Nephron (organoid): ENCODE data around the gene SNRK.
A peak's percentile ranks its signal among the peaks of the same experiment; 100 is the strongest.

ENCODE experiments used
- H3K27ac Mint-ChIP-seq, 3 experiments: 2 replicates each; pipeline ENCODE4 v1.8.0; 2020; ENCODE audit warnings: mixed read lengths in 3 of 3, mild to moderate bottlenecking in 2 of 3, moderate library complexity in 1 of 3
- H3K27me3 Mint-ChIP-seq: 2 replicates; pipeline ENCODE4 v1.8.0; 2021; ENCODE audit warnings: low read depth, mild to moderate bottlenecking, moderate library complexity, mixed read lengths
- H3K36me3 Mint-ChIP-seq: 2 replicates; pipeline ENCODE4 v1.8.0; 2020; ENCODE audit warnings: low read depth, mixed read lengths
- H3K4me1 Mint-ChIP-seq: 2 replicates; pipeline ENCODE4 v1.8.0; 2020; ENCODE audit warnings: mixed read lengths
- H3K4me3 Mint-ChIP-seq, 3 experiments: 2 replicates each; pipeline ENCODE4 v1.8.0; 2020; ENCODE audit warnings: mild to moderate bottlenecking in 3 of 3, mixed read lengths in 3 of 3, moderate library complexity in 2 of 3
- H3K9me3 Mint-ChIP-seq: 2 replicates; pipeline ENCODE4 v1.8.0; 2020; ENCODE audit warnings: mixed read lengths
- TF ChIP-seq, protein P1 (sequence below), 3 experiments: fragments of 200-600 bp; sonication (generic); IDR thresholded peaks; one replicate each; pipeline ENCODE4 v1.5.0; 2021; ENCODE audit warnings: antibody characterized with exemption in 3 of 3; ENCODE audit not compliant: unreplicated experiment in 3 of 3

The SNRK gene

DNA sequence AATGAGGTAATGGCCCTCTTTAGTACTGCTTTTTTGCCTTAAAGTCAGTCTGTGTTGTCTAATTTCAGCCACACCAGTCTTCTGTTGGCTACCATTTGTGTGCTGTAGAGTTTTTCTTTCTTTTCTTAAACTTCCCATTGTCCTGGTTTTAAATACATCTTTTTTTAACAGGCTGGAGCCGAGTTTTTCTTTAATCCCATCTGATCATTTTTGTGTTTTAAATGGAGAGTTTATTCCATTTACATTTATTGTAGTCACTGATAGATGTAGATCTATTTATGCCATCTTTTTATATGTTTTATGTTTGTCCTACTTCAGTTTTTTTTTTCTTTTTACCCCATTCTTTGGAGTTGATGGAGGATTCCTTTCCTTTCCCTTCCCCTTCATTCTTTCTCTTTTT is 49.5 kb downstream of the SNRK start:
- Mint-ChIP-seq H3K9me3 (peaks cover 43% of the 10 kb centered on the region), H3K27me3 (no peaks in the 10 kb centered on the region), H3K27ac (no peak overlapping the region), H3K4me1 (no peaks in the 10 kb centered on the region), H3K4me3 (no peak overlapping the region), H3K36me3 (peaks cover 90% of the 10 kb centered on the region)
- TF ChIP-seq, protein P1, sequence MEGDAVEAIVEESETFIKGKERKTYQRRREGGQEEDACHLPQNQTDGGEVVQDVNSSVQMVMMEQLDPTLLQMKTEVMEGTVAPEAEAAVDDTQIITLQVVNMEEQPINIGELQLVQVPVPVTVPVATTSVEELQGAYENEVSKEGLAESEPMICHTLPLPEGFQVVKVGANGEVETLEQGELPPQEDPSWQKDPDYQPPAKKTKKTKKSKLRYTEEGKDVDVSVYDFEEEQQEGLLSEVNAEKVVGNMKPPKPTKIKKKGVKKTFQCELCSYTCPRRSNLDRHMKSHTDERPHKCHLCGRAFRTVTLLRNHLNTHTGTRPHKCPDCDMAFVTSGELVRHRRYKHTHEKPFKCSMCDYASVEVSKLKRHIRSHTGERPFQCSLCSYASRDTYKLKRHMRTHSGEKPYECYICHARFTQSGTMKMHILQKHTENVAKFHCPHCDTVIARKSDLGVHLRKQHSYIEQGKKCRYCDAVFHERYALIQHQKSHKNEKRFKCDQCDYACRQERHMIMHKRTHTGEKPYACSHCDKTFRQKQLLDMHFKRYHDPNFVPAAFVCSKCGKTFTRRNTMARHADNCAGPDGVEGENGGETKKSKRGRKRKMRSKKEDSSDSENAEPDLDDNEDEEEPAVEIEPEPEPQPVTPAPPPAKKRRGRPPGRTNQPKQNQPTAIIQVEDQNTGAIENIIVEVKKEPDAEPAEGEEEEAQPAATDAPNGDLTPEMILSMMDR (IDR thresholded peaks at IDR 0.05; ENCODE audit: unreplicated experiment in 3 of 3): no peak

DNA sequence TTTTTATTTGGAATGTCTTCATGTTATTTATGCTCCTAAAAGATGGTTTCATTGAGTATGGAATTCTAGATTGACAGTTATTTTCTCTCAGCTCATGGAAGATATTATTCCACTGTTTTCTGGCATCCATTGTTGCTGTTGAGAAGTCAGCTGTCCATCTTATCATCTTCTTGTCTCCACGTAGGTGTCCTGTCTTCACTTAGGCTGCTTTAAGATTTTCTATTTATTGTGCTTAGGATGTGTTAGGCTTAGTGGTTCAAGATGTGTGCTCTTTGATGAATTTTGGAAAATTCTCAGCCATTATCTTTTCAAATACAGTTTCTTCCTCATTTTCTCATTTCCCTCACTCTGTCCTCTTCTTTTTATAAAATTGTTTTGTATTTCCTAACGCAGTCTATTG is 52.0 kb downstream of the SNRK start:
- no peaks in the 10 kb centered on the region for H3K4me1 Mint-ChIP-seq
- H3K4me3 Mint-ChIP-seq: no peak overlapping the region
- TF ChIP-seq, protein P1 (IDR thresholded peaks at IDR 0.05; ENCODE audit: unreplicated experiment in 3 of 3): no peak
- no peaks in the 10 kb centered on the region for H3K27me3 Mint-ChIP-seq
- H3K27ac Mint-ChIP-seq: no peak overlapping the region
- peaks cover 39% of the 10 kb centered on the region for H3K9me3 Mint-ChIP-seq
- H3K36me3 Mint-ChIP-seq: peaks cover 91% of the 10 kb centered on the region

DNA sequence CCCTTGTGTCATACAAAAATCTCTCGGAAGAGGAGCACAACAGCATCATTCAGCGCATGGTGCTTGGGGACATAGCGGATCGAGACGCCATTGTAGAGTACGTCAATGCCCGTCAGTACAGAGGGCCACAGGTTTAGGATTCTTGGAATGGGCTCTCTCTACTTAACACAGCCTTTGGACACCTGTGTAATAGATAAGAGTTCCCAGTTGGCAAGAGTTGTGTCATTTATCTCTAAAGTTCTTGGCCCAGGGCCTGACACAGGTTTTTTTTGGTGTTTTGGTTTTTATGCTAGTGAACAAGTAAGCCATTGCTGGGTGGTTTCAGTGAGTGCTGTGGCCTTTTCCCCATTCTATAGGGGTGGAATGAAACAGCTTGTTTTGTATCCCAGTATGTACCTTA is 54.1 kb downstream of the SNRK start:
- TF ChIP-seq, protein P1 (IDR thresholded peaks at IDR 0.05; ENCODE audit: unreplicated experiment in 3 of 3): no peak
- Mint-ChIP-seq H3K9me3 (peaks cover 32% of the 10 kb centered on the region), H3K27me3 (no peaks in the 10 kb centered on the region), H3K27ac (no peak overlapping the region), H3K4me1 (no peaks in the 10 kb centered on the region), H3K4me3 (no peak overlapping the region), H3K36me3 (peaks cover 92% of the 10 kb centered on the region)

DNA sequence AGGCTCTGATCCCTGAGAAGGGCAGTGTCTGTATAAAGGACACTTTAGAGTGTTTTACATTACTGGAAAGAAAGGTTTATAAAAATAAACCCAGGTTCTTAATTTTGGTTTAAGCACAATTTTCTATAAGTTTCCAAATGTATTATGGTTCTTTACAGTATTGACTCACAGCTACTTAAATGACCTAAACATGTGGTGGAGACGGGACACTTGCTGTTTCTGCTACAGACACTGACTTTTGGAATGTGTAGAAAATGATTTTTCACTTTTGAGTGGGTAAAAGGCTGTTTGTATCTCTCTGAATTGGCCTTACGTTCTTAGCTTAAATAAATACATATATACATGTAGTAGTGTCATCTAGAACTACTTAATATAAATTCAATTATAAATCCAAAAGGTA is 55.4 kb downstream of the SNRK start:
- no peak overlapping the region for H3K4me3 Mint-ChIP-seq
- peaks cover 88% of the 10 kb centered on the region for H3K36me3 Mint-ChIP-seq
- H3K27ac Mint-ChIP-seq: peak overlapping the region in 1 of 3 experiments; percentile 15
- H3K27me3 Mint-ChIP-seq: no peaks in the 10 kb centered on the region
- H3K9me3 Mint-ChIP-seq: peaks cover 20% of the 10 kb centered on the region
- TF ChIP-seq, protein P1 (IDR thresholded peaks at IDR 0.05; ENCODE audit: unreplicated experiment in 3 of 3): no peak
- no peaks in the 10 kb centered on the region for H3K4me1 Mint-ChIP-seq

DNA sequence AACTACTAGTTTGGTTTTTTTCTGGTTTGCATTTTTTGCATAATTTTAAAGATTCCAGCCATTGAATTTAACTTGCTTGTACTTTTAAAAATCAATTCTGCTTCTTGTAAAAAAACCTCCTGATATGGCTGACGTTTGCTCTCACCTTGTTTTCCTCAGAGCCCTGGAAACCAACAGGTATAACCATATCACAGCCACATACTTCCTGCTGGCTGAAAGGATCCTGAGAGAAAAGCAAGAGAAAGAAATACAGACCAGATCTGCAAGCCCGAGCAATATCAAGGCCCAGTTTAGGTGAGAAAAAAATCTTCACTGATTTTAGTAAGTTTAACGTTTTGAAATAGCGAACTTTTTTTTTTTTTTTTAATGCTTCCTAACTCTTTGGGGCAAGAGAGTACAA is 56.8 kb downstream of the SNRK start:
- no peaks in the 10 kb centered on the region for H3K4me1 Mint-ChIP-seq
- no peaks in the 10 kb centered on the region for H3K27me3 Mint-ChIP-seq
- no peak overlapping the region for H3K27ac Mint-ChIP-seq
- TF ChIP-seq, protein P1 (IDR thresholded peaks at IDR 0.05; ENCODE audit: unreplicated experiment in 3 of 3): no peak
- peaks cover 14% of the 10 kb centered on the region for H3K9me3 Mint-ChIP-seq
- H3K4me3 Mint-ChIP-seq: no peak overlapping the region
- peaks cover 86% of the 10 kb centered on the region for H3K36me3 Mint-ChIP-seq

DNA sequence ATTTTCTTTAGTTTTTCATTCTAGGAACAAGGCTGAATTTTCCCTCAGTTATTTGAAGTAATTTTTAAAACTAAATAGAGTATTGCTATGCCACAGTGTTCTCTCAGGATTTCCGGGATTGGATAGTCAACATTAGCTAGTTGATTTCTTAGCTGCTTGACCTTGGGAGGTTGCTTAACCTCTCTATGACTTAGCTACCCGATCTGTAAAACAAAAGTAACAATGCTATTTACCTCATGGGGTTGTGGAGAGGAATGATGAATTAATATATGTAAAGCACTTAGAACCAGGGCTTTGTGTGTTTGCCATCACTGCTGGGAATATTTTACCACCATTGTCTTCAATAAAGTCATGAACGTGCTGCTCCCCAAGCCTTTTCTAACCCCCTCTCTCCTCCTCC is 57.5 kb downstream of the SNRK start:
- TF ChIP-seq, protein P1 (IDR thresholded peaks at IDR 0.05; ENCODE audit: unreplicated experiment in 3 of 3): no peak
- H3K27ac Mint-ChIP-seq: no peak overlapping the region
- peaks cover 3% of the 10 kb centered on the region for H3K4me1 Mint-ChIP-seq

More for the DNA sequence above, 57.5 kb downstream of the SNRK start:
- Mint-ChIP-seq H3K27me3 (no peaks in the 10 kb centered on the region), H3K4me3 (no peak overlapping the region), H3K36me3 (peaks cover 86% of the 10 kb centered on the region), H3K9me3 (peaks cover 9% of the 10 kb centered on the region)
